Activated CD4-positive, alpha-beta T cell treated with anti-CD3 and anti-CD28 coated beads, Interleukin-2, amount 10 ng/mL, durations not matched to agents 7 days and 5 days (primary cell): ENCODE measurements around the gene PPP4R4. TPM values are rescaled to one million over a fixed set of nuclear protein-coding genes. Genes with fewer than 3 reads are reported as not detected.
"Not testable (repeated sequence)": the region's sequence is repeated elsewhere in the genome, so short reads cannot be mapped to it uniquely, and the experiment has no call there.

Experiments
- CTCF ChIA-PET: fragments of 350-600 bp; sonication (Branson Sonifier 250); formaldehyde crosslinking; loops from one replicate; lab custom pipeline; 2021; ENCODE audit warnings: antibody characterized with exemption; lab: Charles Lee
- POLR2A ChIA-PET: fragments of 350-600 bp; sonication (Branson Sonifier 250); formaldehyde crosslinking; loops from one replicate; lab custom pipeline; 2021; ENCODE audit warnings: antibody characterized with exemption; lab: Charles Lee
- DNase-seq: peaks from one replicate; pipeline ENCODE4 v3.0.0-alpha.2; 2020
- H3K27ac Mint-ChIP-seq: one replicate; pipeline ENCODE4 v1.8.0; 2021; ENCODE audit warnings: mild to moderate bottlenecking, moderate library complexity, mixed read lengths
- H3K27me3 Mint-ChIP-seq: one replicate; pipeline ENCODE4 v1.8.0; 2021; ENCODE audit warnings: mixed read lengths
- H3K36me3 Mint-ChIP-seq: one replicate; pipeline ENCODE4 v1.8.0; 2021; ENCODE audit warnings: low read depth, mixed read lengths
- H3K4me1 Mint-ChIP-seq: one replicate; pipeline ENCODE4 v1.8.0; 2021; ENCODE audit warnings: mixed read lengths
- H3K4me3 Mint-ChIP-seq: one replicate; pipeline ENCODE4 v1.8.0; 2021; ENCODE audit warnings: mild to moderate bottlenecking, moderate library complexity, mixed read lengths
- H3K9me3 Mint-ChIP-seq: one replicate; pipeline ENCODE4 v1.8.0; 2021; ENCODE audit warnings: mixed read lengths
- total RNA-seq, 2 experiments: library from RNA; stranded (reverse); gene quantifications; one replicate each; pipeline ENCODE4 v1.2.3, GENCODE V29; 2021

The PPP4R4 gene
- total RNA-seq, 2 experiments from 2014 or later = 3.0 to 3.7 TPM

GRCh38 chr14:94291159-94291905 lies 117.2 kb downstream of the PPP4R4 start:
- ChIA-PET POLR2A (no interaction called here), CTCF (no interaction called here)
- Mint-ChIP-seq H3K9me3 (peaks cover 4% of the 10 kb centered on the region), H3K4me3 (no peak overlapping the region), H3K27me3 (no peaks in the 10 kb centered on the region), H3K27ac (no peak overlapping the region), H3K4me1 (peaks cover 7% of the 10 kb centered on the region), H3K36me3 (no peaks in the 10 kb centered on the region)
- no peak for DNase-seq

- no peaks in the 10 kb centered on the region for H3K36me3 Mint-ChIP-seq
- CTCF ChIA-PET = no interaction called here
- no peaks in the 10 kb centered on the region for H3K27me3 Mint-ChIP-seq
- H3K27ac Mint-ChIP-seq = no peak overlapping the region
- peaks cover 7% of the 10 kb centered on the region for H3K4me1 Mint-ChIP-seq
- H3K9me3 Mint-ChIP-seq = peaks cover 4% of the 10 kb centered on the region
- POLR2A ChIA-PET = no interaction called here
- DNase-seq = no peak
- H3K4me3 Mint-ChIP-seq = no peak overlapping the region
Observed at GRCh38 chr14:94291906-94292525, 117.9 kb downstream of the PPP4R4 start.

GRCh38 chr14:94292526-94292871 lies 118.4 kb downstream of the PPP4R4 start:
- H3K36me3 Mint-ChIP-seq = no peaks in the 10 kb centered on the region
- POLR2A ChIA-PET = no interaction called here
- no peaks in the 10 kb centered on the region for H3K27me3 Mint-ChIP-seq
- no peak overlapping the region for H3K27ac Mint-ChIP-seq
- CTCF ChIA-PET = no interaction called here
- no peak overlapping the region for H3K4me3 Mint-ChIP-seq
- DNase-seq = no peak
- H3K9me3 Mint-ChIP-seq = peaks cover 4% of the 10 kb centered on the region
- peaks cover 2% of the 10 kb centered on the region for H3K4me1 Mint-ChIP-seq

DNA sequence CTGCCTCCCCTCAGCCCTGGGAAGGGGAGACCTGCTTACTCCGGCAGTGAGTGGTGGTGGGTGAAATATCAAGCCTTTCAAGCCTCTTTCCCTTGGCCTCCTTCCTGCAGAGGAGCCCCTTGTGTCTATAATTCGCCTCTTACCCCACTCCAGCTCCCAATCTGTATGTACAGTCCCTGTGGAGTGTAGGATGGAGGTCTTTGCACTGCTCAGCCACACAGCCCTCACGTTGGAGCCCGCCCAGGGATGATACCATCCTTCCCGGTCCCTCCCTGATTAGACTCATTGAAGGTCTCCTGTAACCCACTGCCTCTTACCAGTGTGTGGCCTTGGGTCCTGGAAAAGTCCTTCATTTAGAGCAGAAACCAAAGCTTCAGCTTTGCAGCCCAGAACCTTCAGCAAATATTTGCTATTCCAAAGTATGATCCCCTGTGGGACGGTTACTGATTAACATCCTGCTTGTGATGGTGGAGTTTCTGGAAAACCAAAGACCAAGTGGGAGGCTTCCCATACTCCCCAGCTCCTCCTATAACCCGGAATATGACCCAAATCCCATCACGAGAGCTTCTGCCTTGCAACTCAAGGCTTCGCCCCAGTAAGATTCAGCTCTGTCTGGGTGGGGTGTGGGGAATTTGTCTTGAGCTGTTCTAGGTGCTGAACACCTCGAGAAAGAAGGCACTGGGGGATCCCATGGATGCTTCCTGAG lies 118.9 kb downstream of the PPP4R4 start, which contains the start of gene SERPINA10:
TSS of gene SERPINA10 (minus strand) at position 397 of the 706 bp plus-strand sequence. CDS start 2,675 bp downstream, outside the sequence.
- Mint-ChIP-seq H3K27ac (no peak within 1 kb of the TSS), H3K27me3 (no peaks in the 10 kb centered on the region), H3K36me3 (no peaks in the 10 kb centered on the region), H3K4me3 (no peak within 1 kb of the TSS), H3K9me3 (peaks cover 2% of the 10 kb centered on the region), H3K4me1 (no peaks in the 10 kb centered on the region)
- ChIA-PET POLR2A (no interaction called here), CTCF (interaction anchor here (1.0 kb wide), 1 partner anchor 140 kb away, joined by 3 read pairs; no protein-coding TSS in a partner anchor)
- no peak for DNase-seq

GRCh38 chr14:94293578-94293924 lies 119.4 kb downstream of the PPP4R4 start:
- peaks cover 3% of the 10 kb centered on the region for H3K9me3 Mint-ChIP-seq
- no peak overlapping the region for H3K27ac Mint-ChIP-seq
- no peak overlapping the region for H3K4me3 Mint-ChIP-seq
- H3K27me3 Mint-ChIP-seq = no peaks in the 10 kb centered on the region
- ChIA-PET POLR2A (no interaction called here), CTCF (interaction anchor here (1.0 kb wide), 1 partner anchor 141 kb away, joined by 3 read pairs; no protein-coding TSS in a partner anchor)
- no peak for DNase-seq
- H3K36me3 Mint-ChIP-seq = no peaks in the 10 kb centered on the region
- H3K4me1 Mint-ChIP-seq = no peaks in the 10 kb centered on the region

GRCh38 chr14:94295360-94296180 lies 121.4 kb downstream of the PPP4R4 start:
- peaks cover 2% of the 10 kb centered on the region for H3K27me3 Mint-ChIP-seq
- no peak overlapping the region for H3K4me3 Mint-ChIP-seq
- no peak overlapping the region for H3K27ac Mint-ChIP-seq
- peaks cover 6% of the 10 kb centered on the region for H3K9me3 Mint-ChIP-seq
- ChIA-PET POLR2A (no interaction called here), CTCF (no interaction called here)
- DNase-seq = no peak
- H3K4me1 Mint-ChIP-seq = no peaks in the 10 kb centered on the region
- H3K36me3 Mint-ChIP-seq = no peaks in the 10 kb centered on the region

- DNase-seq, H3K36me3 Mint-ChIP-seq, CTCF ChIA-PET, H3K27me3 Mint-ChIP-seq, H3K27ac Mint-ChIP-seq, H3K4me1 Mint-ChIP-seq, POLR2A ChIA-PET, H3K9me3 Mint-ChIP-seq, H3K4me3 Mint-ChIP-seq: not testable (repeated sequence)
Observed at GRCh38 chr14:94296181-94296545, 122.0 kb downstream of the PPP4R4 start.

- Mint-ChIP-seq H3K9me3 (peaks cover 10% of the 10 kb centered on the region), H3K4me1 (no peaks in the 10 kb centered on the region), H3K36me3 (no peaks in the 10 kb centered on the region), H3K27me3 (peaks cover 2% of the 10 kb centered on the region), H3K27ac (no peak overlapping the region), H3K4me3 (no peak overlapping the region)
- ChIA-PET POLR2A (no interaction called here), CTCF (no interaction called here)
- DNase-seq = no peak
Observed at GRCh38 chr14:94298130-94298529, 124.0 kb downstream of the PPP4R4 start.

DNA sequence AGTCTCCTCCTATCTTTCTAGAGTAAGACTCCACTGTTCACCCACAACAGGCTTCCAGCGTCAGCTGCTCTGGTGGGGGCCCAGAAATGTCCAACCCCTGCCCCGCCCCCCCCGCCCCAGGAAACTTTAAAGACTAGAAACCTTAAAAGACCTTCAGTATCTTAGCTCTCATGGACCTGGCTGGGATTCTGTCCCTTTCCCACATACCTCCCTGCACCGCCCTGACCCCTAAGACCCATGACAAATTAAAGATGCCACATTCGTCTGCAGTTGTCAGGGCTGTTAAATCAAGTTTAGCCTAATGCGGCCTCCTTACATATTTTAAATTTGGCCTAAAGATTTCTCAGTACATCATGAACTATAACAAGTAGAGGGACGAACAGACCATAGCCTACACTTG lies 129.0 kb downstream of the PPP4R4 start:
- Mint-ChIP-seq H3K4me3 (no peak overlapping the region), H3K36me3 (no peaks in the 10 kb centered on the region), H3K4me1 (no peaks in the 10 kb centered on the region), H3K9me3 (peaks cover 16% of the 10 kb centered on the region), H3K27ac (no peak overlapping the region), H3K27me3 (peaks cover 2% of the 10 kb centered on the region)
- DNase-seq = no peak
- CTCF ChIA-PET = no interaction called here
- POLR2A ChIA-PET = no interaction called here

DNA sequence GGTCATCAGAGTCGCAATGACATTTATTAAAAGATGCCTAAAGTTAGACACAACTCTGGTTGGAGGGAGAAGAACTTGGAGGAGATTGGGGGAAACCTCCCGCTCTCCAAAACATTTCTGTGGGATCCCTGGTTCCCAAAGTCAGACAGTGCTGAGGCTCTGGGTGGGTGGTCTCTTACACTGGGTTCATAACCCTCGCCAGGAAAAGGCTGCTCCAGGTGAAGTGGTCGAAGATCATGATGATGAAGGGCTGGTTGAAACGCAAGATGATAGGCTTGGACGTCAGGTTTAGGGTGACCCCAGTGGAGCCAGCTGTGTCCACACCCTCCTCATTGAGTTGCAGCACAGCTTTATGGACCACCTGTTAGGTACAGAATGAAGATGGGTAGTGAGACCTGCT lies 130.1 kb downstream of the PPP4R4 start:
- Mint-ChIP-seq H3K27ac (no peak overlapping the region), H3K4me1 (no peaks in the 10 kb centered on the region), H3K9me3 (peaks cover 16% of the 10 kb centered on the region), H3K36me3 (no peaks in the 10 kb centered on the region), H3K4me3 (no peak overlapping the region), H3K27me3 (peaks cover 2% of the 10 kb centered on the region)
- CTCF ChIA-PET = no interaction called here
- POLR2A ChIA-PET = no interaction called here
- no peak for DNase-seq

DNA sequence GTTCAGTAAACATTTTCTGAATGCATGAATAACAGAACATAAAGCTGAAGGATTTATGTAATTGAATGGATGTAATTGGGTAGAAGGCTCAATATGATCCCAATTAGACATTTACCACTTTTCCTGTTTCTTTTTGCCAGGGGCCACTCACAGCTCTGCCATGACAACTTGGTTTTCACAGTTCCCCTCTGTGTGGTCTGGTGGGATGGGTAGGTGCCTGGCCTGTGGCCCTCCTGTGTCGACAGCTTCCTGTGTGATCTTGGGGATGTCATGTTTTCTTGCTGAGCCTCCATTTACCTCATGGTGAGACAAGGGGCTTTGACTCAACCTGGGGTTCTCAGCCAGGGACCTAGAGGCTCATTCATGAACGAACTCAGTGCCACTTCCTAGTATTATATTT lies 131.5 kb downstream of the PPP4R4 start:
- ChIA-PET CTCF (interaction anchor here (0.6 kb wide), 1 partner anchor 36 kb away, joined by 4 read pairs; no protein-coding TSS in a partner anchor), POLR2A (no interaction called here)
- H3K9me3 Mint-ChIP-seq = peaks cover 16% of the 10 kb centered on the region
- H3K4me3 Mint-ChIP-seq = no peak overlapping the region
- H3K36me3 Mint-ChIP-seq = no peaks in the 10 kb centered on the region
- no peaks in the 10 kb centered on the region for H3K27me3 Mint-ChIP-seq
- H3K4me1 Mint-ChIP-seq = no peaks in the 10 kb centered on the region
- H3K27ac Mint-ChIP-seq = no peak overlapping the region
- no peak for DNase-seq

- no peaks in the 10 kb centered on the region for H3K4me1 Mint-ChIP-seq
- CTCF ChIA-PET = interaction anchor here (0.6 kb wide), 1 partner anchor 37 kb away, joined by 4 read pairs; no protein-coding TSS in a partner anchor
- no peak overlapping the region for H3K27ac Mint-ChIP-seq
- POLR2A ChIA-PET = no interaction called here
- no peak for DNase-seq
- no peaks in the 10 kb centered on the region for H3K27me3 Mint-ChIP-seq
- H3K36me3 Mint-ChIP-seq = no peaks in the 10 kb centered on the region
- peaks cover 16% of the 10 kb centered on the region for H3K9me3 Mint-ChIP-seq
- H3K4me3 Mint-ChIP-seq = no peak overlapping the region
Observed at GRCh38 chr14:94306047-94306978, 132.2 kb downstream of the PPP4R4 start.
